ENCODE results near the gene DPH6. TPM values are rescaled to one million over a fixed set of nuclear protein-coding genes. Genes with fewer than 3 reads are reported as not detected.
"Not testable (repeated sequence)": the region's sequence is repeated elsewhere in the genome, so short reads cannot be mapped to it uniquely, and the experiment has no call there.

DPH6 gene
- total and polyA plus RNA-seq, 12 donors: 6.1 to 25.8 (median 22.9) TPM

GRCh38 chr15:35383506-35383905 lies 162.5 kb downstream of the DPH6 start:
- Histone ChIP-seq H3K27ac (no peak overlapping the region), H3K4me3 (no peak overlapping the region), H3K27me3 (no peaks in the 10 kb centered on the region), H3K9me3 (peaks cover 0 to 16% (median 0%) of the 10 kb centered on the region in 11 donors), H3K36me3 (peaks cover 0 to 20% (median 0%) of the 10 kb centered on the region in 9 donors), H3K4me1 (no peaks in the 10 kb centered on the region)
- intact Hi-C loops (cut with DNase I): no loop called here
- TF ChIP-seq CTCF (IDR thresholded peaks at IDR 0.05): no peak
- whole genome bisulfite sequencing, 2 donors: 99% methylated on average over 2 of the region's 2 CpGs
- ATAC-seq: no peak
- no peak for DNase-seq

- ATAC-seq: no peak
- H3K27ac ChIP-seq: no peak overlapping the region
- no peak for TF ChIP-seq CTCF (IDR thresholded peaks at IDR 0.05)
- intact Hi-C loops (cut with DNase I): no loop called here
- DNase-seq: no peak
- peaks cover 0 to 11% (median 0%) of the 10 kb centered on the region in 11 donors for H3K9me3 ChIP-seq
- 54 to 56% methylated on average over 3 of the region's 3 CpGs for WGBS, 2 donors
- H3K27me3 ChIP-seq: no peaks in the 10 kb centered on the region
- H3K4me1 ChIP-seq: no peaks in the 10 kb centered on the region
- no peak overlapping the region for H3K4me3 ChIP-seq
- peaks cover 0 to 29% (median 0%) of the 10 kb centered on the region in 9 donors for H3K36me3 ChIP-seq
Measured at GRCh38 chr15:35381328-35381727, 164.6 kb downstream of the DPH6 start.

- no peak for DNase-seq
- no peak overlapping the region for H3K27ac ChIP-seq
- H3K27me3 ChIP-seq: no peaks in the 10 kb centered on the region
- H3K4me1 ChIP-seq: no peaks in the 10 kb centered on the region
- no peak for ATAC-seq
- TF ChIP-seq CTCF (IDR thresholded peaks at IDR 0.05): no peak
- intact Hi-C loops (cut with DNase I): no loop called here
- peaks cover 0 to 6% (median 0%) of the 10 kb centered on the region in 11 donors for H3K9me3 ChIP-seq
- no peak overlapping the region for H3K4me3 ChIP-seq
- H3K36me3 ChIP-seq: peaks cover 0 to 29% (median 0%) of the 10 kb centered on the region in 9 donors
- 79 to 91% methylated on average over 1 of the region's 1 CpG for WGBS, 2 donors
Measured at GRCh38 chr15:35379972-35380371, 166.0 kb downstream of the DPH6 start.

GRCh38 chr15:35378454-35378853 lies 167.5 kb downstream of the DPH6 start:
- peaks cover 0 to 35% (median 0%) of the 10 kb centered on the region in 9 donors for H3K36me3 ChIP-seq
- H3K4me1 ChIP-seq; H3K27ac ChIP-seq; H3K4me3 ChIP-seq; H3K9me3 ChIP-seq; ATAC-seq; intact Hi-C loops (cut with DNase I); H3K27me3 ChIP-seq; DNase-seq: not testable (repeated sequence)
- WGBS, 2 donors: 97 to 100% methylated on average over 1 of the region's 1 CpG

- no peaks in the 10 kb centered on the region for H3K4me1 ChIP-seq
- intact Hi-C loops (cut with DNase I): no loop called here
- H3K9me3 ChIP-seq: peaks cover 0 to 6% (median 0%) of the 10 kb centered on the region in 11 donors
- H3K4me3 ChIP-seq: no peak overlapping the region
- no peak for ATAC-seq
- no peak overlapping the region for H3K27ac ChIP-seq
- no peaks in the 10 kb centered on the region for H3K27me3 ChIP-seq
- peaks cover 0 to 53% (median 4%) of the 10 kb centered on the region in 9 donors for H3K36me3 ChIP-seq
- TF ChIP-seq CTCF (IDR thresholded peaks at IDR 0.05): no peak
- DNase-seq: no peak
Measured at GRCh38 chr15:35376707-35377106, 169.3 kb downstream of the DPH6 start.
